ENCODE measurements around the gene RNF10.

DNA sequence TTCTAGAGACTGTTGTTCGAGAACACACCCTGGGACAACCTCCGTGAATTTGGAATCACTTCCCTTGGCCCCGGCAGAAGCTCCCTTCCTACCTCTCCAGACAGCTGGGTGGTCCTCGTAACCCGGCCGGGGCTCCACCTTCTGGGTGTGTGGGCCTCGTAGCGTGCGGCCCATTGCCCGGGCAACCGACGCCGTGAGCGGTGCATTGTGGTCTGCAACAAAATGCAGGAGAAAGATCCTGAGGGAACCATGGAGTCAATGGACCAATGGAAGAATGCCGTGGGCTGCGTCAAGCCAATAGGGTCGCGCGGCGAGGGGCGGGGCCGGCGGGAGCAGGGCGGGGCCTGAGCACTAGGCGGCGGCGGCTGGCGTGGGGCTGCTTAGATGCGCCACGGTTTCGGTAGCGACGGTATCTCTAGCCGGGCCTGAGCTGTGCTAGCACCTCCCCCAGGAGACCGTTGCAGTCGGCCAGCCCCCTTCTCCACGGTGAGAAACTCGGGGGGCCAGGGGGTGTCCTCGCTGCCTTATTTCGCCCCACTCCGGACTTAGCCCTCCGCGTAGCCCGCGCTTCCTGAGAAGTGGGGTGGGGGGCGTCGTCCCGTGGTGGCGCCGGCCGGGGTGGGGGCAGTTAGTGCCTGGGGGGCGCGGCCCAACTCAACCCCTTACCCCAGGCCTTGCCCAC is 38.3 kb upstream of the RNF10 start, which contains the start of gene DYNLL1:
- TF ChIP-seq, protein P1, sequence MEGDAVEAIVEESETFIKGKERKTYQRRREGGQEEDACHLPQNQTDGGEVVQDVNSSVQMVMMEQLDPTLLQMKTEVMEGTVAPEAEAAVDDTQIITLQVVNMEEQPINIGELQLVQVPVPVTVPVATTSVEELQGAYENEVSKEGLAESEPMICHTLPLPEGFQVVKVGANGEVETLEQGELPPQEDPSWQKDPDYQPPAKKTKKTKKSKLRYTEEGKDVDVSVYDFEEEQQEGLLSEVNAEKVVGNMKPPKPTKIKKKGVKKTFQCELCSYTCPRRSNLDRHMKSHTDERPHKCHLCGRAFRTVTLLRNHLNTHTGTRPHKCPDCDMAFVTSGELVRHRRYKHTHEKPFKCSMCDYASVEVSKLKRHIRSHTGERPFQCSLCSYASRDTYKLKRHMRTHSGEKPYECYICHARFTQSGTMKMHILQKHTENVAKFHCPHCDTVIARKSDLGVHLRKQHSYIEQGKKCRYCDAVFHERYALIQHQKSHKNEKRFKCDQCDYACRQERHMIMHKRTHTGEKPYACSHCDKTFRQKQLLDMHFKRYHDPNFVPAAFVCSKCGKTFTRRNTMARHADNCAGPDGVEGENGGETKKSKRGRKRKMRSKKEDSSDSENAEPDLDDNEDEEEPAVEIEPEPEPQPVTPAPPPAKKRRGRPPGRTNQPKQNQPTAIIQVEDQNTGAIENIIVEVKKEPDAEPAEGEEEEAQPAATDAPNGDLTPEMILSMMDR (IDR thresholded peaks at IDR 0.05) = peak in 1 of 3 donors; percentile 69
- peak in 1 of 2 donors; percentile 58 for TF ChIP-seq POLR2A (IDR thresholded peaks at IDR 0.05)
